NCI-H146 treated with DMSO at 0.1 percent for 48 hours (cell line): ENCODE data around the gene DRC7.

Source experiments
- DNase-seq: peaks from one replicate; lab custom pipeline; 2025; ENCODE audit not compliant: unreplicated experiment; lab: John Stamatoyannopoulos, UW

DRC7 gene

DNA sequence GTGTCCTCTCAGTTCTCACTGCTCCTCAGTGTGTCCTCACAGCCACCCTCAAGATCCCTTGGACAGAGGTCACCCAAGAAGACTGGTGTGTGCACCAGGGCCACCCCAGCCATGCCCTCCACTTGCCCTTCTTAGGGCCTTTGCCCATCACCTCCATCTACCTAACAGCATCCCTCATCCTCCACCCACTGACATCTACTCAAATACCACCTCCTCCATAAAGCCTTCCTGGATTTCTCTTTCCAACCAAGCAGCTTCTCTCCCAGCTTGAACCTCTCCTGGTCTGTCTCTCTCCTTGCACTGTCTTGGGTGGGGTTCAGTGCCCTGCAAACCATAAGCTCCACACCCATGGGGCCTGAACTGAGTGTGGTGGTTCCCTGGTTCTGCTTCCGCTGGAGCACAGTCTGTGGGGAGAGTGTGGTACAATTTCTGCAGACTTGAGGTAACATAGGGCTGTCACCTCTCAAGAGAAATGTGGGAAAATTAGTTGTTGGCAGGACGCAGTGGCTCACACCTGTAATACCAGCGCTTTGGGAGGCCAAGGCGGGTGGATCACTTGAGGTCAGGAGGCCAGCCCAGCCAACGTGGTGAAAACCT lies 55.3 kb downstream of the DRC7 start:
- DNase-seq, result no peak

DNA sequence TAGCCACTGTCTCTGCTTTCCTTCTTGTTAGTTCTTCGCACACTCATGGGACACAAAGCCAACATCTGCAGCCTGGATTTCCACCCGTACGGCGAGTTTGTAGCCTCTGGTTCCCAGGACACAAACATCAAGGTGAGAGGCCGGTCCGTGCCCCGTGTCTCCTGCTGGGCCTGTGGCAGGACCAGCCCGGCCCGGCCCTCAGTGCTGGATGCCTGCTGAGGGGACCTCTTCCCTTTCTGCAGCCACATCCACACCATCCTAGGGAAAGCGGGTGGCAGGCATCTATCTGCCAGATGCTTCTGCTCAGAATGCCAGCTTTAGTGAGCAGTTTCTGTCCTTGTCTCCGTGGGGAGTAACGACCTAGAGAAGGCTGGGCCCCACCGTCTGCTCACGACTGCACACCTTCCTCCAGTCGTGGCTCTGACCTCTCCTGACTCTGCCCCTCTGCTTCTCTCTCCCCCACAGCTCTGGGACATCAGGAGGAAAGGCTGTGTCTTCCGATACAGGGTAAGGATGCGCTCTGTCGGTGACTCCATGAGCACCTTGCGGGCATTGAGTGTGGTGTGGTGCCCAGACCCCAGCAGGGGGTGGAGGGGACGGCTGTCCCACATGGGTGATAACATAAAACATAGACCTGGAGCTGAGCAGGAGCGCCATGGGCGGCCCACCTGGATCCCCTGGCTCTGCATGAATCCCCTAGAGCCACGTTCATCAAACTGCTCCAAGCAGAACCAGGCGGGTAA lies 56.4 kb downstream of the DRC7 start:
- no peak for DNase-seq

DNA sequence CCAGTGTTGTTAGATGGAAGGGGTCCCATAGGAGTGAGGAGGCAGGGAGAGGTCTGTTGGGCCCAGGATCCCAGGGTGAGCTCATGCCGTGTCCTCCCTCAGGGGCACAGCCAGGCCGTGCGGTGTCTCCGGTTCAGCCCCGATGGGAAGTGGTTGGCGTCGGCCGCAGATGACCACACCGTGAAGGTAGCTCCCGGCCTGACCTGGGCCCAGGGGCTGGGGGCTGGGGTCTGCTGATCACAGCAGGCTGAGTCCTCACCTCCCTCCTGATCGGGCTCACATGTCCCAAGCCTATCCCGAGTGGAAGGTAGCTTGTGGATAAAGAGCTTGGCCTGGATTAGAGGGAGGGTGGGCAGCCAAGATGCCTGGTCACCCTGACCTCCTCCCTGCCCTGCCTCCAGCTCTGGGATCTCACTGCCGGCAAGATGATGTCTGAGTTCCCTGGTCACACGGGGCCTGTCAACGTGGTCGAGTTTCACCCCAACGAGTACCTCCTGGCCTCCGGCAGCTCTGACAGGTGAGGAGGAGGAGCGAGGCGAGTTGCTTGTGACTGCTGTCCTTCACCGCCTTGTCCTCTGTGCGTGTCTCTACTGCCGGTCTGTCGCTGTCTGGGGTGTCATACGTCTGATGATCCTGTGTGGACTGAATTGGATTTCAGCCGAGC lies 57.1 kb downstream of the DRC7 start:
- DNase-seq, result no peak

DNA sequence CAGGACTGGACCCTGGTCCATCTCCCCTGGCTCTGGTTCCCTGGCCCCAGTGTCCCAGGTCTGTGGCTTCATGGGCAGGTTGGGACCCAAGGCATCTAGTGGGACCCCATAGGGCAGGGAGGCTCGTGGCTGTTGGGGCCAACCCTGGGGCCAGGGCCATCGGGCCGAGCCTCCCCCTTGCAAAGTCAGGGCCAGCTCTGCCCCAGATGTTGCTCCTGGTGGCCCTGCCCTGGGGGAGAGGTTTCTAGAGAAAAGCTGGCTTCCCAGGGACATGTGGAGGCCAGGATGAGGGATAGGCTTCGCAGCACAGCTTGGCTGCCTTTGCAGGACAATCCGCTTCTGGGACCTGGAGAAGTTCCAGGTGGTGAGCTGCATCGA lies 57.6 kb downstream of the DRC7 start:
- DNase-seq, result no peak

DNA sequence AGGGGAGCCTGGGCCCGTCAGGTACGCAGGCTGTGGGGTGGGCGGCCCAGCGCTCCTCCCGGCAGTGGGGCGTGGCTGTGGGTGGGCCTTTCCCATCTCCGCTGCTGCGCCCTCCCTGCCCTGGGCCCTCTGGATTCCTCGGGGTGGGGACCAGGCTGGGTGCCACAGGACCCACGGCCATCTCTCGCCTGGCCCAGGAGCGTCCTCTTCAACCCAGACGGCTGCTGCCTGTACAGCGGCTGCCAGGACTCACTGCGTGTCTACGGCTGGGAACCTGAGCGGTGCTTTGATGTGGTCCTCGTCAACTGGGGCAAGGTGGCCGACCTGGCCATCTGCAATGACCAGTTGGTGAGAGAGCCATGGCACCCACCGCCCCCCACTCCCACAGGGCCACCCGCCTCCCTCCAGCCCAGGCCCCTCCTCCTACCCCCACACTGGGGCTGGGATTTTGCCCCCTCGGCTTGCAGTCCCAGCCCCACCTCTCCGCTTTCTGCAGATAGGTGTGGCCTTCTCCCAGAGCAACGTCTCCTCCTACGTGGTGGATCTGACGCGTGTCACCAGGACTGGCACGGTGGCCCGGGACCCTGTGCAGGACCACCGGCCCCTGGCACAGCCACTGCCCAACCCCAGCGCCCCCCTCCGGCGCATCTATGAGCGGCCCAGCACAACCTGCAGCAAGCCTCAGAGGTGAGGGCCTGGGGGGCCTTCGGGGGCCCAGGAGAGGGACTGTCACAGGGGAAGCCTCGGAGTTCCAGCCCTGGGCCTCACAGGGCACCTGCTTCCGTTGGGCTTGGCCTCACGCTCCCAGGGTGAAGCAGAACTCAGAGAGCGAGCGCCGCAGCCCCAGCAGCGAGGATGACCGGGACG lies 58.2 kb downstream of the DRC7 start:
- DNase-seq, result no peak

DNA sequence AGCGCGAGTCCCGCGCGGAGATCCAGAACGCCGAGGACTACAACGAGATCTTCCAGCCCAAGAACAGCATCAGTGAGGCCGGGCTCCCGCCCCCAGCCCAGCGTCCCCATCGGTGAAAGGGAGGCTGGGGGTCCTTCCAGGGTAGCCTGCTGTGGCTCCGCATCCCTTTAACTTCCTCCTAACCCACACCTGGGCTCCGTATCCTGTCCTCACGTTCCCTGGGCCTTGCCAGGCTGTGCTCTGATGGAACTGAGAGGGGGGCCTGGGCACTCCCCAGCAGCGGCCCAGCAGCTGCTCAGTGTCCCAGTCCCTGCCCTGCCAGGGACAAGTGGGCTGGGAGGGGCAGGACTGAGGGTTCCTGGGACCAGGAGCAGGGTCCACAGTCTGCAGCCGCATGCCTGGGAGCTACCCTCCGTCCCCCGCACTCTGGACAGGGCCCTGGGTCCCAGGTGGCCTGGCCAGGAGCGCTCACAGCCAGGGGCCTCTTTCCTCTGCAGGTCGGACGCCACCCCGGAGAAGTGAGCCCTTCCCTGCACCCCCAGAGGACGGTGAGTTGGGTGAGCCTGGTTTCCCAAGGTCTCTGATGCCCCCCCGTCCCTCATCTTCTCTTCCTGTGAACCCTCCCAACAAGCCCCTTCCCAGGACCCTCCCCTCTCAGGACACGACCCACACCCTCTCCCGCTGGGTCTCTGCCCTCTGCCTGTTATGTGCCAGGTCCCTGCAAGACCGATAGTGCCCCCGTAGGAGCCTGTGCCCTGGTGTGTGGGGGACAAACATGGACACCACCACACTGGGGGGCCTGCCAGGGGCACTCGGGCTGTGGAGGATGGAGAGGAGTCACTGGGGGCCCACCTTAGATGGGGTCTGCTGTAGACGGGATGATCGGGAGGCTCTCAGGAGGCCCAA lies 59.1 kb downstream of the DRC7 start:
- no peak for DNase-seq

DNA sequence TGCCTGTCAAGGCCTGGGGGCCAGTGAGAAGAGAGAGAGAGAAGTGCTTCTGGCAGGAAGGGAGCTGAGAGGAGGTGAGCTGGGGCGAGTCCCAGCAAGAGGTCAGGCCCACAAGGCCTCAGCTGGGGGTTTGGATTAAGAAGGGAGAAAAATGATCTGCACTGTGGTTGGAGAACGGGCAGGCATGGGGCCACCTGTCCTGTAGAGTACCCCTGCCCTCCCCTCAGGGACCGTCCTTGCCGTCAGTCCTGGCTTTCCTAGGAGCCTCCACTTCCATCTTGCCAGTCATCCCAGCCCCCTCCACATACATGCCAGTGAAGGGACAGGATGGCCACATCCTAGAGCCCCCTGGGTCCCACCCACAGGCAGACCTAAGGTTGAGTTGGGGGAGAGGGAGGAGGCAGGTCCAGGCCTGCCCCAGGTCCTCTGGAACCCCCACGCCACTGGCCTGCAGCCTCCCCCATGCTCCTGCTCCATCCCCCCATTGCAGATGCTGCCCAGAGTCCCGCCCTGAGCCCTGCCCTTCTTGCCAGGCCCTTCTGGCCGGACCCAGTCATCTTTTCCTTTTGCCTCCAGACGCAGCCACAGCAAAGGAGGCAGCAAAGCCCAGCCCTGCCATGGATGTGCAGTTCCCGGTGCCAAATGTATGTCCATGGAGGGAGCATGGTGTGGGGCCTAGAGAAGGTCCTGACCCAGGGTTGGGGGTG lies 59.9 kb downstream of the DRC7 start:
- DNase-seq, result no peak

DNA sequence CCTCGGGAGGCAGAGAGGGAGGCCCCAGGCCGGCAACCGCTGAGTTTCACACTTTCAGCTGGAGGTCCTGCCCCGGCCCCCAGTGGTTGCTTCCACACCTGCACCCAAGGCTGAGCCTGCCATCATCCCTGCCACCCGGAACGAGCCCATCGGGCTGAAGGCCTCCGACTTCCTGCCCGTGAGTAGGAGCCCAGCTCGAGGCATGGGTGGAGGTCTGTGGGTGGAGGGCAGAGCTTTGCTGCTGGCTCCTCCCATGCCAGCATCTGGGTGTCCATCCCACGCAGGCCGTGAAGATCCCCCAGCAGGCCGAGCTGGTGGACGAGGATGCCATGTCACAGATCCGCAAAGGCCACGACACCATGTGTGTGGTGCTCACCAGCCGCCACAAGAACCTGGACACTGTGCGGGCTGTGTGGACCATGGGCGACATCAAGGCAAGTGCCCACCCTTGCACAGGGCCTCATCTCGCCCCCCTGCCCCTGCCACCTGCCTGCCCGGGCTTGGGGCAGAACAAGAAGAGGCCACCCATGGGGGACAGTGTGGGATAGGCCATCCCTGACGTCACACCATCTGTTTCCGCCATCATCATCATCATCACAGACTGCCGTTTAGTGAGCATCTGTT lies 60.6 kb downstream of the DRC7 start:
- DNase-seq, result no peak

DNA sequence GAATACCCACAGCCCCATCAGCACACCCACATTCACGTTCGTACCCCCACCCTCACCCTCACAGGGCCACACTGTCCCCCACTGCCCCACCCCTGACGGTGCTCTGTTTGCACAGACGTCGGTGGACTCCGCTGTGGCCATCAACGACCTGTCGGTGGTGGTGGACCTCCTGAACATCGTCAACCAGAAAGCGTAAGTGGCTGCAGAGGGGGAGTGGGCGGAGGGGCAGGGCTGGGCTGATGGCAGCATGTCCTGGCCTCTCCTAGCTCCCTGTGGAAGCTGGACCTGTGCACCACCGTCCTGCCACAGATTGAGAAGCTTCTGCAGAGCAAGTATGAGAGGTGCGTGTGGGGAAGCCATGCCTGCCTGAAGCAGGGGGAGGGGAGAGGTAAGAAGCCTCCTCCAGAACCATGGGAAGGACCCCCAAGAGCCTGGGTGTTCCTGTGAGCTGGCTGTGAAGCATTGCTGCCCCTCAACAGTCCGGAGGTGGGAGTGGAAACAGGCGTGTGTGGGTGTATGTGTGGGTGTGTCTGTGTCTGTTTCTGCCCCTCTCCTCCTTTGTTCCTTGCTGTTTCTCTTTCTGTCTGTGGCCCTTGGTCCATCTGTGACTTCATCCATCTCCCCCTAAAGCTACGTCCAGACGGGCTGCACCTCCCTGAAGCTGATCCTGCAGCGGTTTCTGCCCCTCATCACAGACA lies 61.3 kb downstream of the DRC7 start:
- no peak for DNase-seq

DNA sequence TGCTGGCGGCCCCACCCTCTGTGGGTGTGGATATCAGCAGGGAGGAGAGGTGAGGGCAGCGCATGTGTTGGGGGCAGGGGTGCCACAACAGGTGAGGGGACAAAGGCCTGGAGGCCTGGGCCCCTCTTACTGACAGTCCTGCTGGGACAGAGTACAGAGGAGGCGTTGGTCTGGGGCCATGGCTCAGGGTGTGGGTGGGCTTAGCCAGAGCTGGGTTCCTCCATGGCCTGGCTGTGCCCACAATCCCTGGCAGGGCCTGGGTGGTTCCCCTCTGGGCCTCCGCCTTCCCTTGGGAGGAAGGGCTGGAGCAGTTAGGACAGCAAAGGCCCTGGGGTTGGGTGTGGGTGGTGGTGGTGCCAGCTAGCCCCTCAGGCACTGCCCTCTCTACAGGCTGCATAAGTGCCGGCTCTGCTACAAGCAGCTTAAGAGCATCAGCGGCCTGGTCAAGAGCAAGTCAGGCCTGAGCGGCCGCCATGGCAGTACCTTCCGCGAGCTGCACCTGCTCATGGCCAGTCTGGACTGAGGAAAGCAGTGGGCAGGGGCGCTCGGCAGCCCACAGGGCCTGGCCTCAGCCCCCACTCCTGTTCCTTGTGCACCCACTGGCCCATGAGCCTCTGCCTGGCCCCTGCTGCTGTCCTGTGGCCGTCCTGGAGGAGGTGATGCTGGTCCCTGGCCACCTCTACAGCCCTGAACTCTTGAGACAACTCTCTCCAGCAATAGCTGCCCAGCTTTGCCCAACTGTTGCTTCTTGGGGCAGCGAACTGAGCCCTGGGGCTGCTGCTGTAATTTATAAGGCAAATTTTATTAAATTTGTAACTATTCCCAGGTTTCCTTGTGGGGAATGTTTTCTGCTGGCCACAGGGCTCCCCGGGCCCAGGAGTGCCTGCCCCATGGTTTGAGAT lies 62.1 kb downstream of the DRC7 start:
- DNase-seq, result no peak

DNA sequence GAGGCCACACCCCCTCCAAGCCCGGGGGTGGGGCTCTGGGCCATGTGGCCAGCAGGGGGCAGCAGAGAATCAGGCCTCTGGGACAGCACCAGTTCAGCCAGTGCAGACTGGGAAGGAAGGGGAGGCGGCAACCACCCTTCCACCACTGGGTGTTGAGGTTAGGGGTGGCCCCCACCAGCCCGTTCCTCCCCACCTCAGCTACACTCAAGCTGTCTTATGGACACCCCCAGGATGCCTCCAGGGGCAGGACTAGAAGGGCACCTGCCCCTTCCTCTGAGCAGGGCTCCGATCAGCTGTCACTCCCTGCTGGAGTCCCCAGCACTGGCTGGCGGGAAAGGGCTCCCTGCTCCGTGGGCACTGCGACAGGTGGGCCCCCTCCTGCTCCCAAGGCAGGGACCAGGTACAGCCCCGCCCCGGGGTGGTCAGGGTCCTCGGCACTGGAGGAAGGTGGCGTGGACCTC lies 62.8 kb downstream of the DRC7 start:
- DNase-seq, result no peak

DNA sequence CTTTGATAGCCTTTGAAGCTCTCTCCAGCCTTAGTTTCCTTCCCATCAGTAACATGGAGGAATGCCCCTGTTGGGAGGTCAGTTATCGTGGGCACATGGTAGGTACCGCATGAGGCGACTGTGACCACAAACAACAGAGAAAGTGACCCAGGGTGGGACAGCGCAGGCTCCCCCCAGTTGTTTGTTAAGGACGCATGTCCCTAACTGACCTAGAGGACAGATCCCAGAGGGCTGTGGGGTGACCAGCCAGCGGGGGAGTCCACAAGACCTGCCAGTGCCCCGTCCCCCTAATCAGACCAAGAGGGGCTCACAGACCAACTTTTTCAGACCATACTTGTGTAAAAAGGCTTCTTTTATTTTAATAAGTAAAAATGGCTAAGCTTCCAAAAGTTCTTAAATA lies 63.3 kb downstream of the DRC7 start:
- DNase-seq, result no peak

DNA sequence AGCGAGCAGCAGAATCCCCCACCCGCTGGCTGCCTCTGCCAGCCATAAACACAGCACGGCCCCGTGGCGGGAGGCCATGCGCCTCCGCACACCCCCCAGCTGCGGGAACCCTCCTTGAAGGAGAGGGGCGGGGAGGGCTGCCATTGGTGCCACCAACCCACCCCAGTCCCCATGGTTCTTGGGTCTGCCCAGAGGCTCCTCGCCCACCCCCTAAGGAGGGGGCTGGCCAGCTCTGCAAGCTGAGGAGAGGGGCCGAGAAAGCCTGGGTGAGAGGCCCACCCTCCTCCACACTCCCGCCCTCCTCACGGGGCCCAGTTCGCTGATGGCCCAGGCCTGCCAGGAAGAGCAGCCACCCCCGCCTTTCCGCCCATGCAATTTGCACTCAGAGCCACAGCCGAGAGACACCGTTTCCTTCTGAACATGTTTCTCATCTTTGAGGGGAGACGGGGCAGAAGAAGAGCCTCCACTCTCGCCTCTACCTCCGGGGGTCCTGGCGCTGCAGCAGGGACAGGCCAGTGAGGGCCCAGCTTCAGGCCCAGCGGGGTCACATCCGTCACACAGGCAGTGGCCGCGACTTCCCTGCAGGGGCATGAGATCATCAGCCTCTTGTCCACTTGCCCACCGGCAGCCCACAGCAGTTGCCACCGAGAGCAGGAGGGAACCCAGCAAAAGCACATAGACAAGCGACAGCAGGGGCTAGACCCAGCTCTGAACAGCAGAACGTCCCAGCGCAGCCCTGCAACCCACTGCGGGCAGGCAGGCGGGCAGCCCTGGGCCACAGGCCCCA lies 63.9 kb downstream of the DRC7 start:
- no peak for DNase-seq

DNA sequence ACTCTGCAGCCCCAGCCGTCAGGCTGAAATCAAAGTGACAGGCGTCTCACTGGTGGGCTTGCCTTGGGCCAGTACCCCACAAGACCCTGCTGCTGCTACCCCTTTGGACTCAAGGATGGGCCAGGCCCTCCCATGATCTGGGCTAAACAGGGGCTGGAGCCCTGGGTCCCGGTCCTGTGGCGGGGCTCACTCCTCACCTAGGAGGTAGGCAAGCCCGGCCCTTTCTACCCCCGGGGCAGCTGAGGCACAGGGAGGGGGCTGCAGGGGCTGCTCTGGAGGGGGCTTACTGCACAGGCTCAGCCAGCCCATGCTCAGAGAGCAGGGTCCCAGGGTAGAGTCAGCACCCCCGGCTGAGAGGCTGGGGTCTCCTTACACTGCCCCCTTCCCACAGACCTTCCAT lies 64.5 kb downstream of the DRC7 start:
- DNase-seq, result no peak

DNA sequence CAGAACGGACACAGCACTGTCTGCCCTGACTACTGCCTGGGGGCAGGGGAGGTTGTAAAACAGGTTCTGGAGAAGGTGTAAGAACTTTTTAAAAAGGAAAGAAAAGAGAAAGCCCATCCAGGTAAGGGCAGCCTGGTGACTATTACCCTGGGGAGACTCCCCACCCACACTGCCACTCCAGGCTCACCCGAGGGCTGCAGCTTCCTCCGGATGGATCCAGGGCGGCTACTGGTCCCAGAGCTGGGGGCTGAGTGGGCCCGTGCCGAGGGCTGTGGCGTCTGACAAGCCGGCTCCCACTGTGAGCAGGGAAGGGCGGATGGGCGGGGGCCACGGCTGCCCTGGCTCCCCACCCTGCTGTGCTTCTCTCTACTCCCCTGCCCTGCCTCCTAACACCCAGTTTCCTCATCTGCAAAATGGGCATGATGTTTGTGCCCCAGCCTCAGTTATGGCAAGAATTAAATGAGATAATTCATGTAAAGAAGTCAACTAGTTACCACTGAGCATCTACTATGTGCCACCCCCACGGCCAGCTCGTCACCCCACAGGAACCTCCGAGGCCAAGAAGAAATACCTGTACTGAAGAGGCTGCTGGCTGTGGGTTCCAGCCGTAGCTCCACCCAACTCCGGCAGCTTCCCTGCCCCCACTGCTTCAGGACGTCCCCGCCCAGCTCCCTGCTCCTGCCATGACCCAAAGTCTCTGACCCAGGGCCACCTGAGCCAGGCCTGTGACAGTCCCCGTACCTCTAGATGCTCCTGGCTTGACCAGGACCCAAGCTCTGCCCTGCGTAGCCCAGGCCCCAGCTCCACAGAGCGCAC lies 65.1 kb downstream of the DRC7 start:
- no peak for DNase-seq
